NCI-H1092 treated with DMSO at 0.1 percent for 48 hours (cell line): Measurements from ENCODE around the gene ITGA8.
"Not testable (repeated sequence)": the region's sequence is repeated elsewhere in the genome, so short reads cannot be mapped to it uniquely, and the experiment has no call there.

ENCODE experiments used
- DNase-seq: peaks from one replicate; lab custom pipeline; 2025; lab: John Stamatoyannopoulos, UW

ITGA8 gene

DNA sequence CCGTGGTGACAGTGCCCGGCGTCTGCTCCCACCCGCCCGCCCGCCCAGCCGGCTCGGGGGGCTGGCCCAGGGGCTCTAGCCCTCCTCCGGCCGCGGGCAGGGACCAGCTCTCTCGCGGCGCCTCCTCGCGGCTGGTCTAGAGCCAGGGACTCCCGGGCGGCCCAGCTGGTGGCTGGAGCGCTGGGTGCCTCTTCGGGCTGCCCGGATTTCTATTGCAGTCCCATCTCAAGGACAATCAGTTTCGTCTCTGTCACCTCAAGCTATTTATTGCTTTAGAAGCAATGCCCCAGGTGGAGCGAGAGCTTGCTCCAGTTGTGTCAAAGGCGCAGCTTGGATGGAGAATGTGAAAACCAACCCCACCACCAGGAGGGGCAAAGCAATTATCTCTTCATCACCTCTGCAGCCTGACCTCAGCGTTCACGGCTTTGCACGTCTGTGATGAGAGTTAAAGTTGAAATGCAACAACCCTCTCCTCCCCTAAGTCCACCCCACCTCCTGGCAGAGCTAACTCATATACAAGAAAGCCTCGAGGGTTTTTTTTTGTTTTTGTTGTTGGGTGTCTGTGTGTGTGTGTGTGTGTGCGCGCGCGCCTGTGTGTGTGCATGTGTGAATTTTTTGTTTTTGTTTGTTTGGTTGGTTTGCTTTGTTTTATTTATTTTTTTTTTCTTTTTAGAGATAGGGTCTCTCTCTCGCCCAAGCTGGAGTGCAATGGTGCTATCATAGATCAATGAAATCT is at the start of gene ITGA8:
Gene ITGA8 (minus strand): TSS at position 24 of the 736 bp plus-strand sequence. CDS start 151 bp downstream, outside the sequence.
- DNase-seq, result no peak

DNA sequence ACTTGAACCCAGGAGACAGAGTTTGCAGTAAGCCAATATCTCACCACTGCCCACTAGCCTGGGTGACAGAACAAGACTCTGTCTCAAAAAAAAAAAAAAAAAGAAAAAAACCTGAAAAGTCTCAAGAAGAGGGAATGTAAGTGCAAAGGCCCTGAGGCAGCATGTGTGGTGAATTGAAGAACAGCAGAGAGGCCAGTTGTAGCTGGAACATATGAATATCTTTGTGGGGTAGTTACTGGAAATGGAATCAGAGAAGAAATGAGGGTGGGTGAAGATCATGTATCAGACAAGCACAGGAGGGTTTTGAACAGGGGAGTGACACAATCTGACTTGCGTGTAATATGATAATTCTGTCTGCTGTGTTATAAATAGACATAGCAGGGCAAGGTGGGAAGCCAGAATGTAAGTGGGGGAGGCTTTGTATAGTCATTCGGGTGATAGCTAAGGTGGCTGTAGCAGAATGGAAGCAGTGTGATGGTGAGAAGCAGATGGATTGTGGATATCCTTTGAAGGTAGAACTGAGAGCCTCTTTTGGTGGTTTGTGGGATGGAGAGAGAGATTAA is 45.3 kb upstream of the ITGA8 start:
- no peak for DNase-seq

DNA sequence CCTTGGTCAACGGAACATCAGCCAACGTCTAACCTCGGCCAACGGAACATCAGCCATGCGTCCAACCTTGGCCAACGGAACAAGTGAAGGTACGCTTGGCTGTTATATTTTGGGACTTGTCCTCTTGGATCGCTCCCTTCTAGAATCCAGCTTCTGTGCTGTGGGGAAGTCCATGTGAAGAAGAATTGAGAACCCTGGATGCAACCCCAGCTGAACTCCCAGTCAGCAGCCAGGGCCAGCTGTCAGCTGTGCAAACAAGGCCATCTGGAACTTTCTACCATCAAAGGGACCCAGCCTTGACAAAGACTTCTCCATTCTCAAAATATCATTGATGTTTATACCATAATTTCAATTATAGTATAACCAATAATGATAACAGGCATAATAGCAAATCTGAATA is 43.3 kb upstream of the ITGA8 start:
- DNase-seq, result no peak

GRCh38 chr10:15762239-15762638 is 42.5 kb upstream of the ITGA8 start:
- not testable (repeated sequence) for DNase-seq

DNA sequence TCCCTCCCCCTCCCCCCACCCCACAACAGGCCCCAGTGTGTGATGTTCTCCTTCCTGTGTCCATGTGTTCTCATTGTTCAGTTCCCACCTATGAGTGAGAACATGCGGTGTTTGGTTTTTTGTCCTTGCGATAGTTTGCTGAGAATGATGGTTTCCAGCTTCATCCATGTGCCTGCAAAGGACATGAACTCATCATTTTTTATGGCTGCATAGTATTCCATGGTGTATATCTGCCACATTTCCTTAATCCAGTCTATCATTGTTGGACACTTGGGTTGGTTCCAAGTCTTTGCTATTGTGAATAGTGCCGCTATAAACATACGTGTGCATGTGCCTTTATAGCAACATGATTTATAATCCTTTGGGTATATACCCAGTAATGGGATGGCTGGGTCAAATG is 41.5 kb upstream of the ITGA8 start:
- DNase-seq, result not testable (repeated sequence)

- no peak for DNase-seq
Observed at GRCh38 chr10:15760681-15761080, 41.0 kb upstream of the ITGA8 start.

GRCh38 chr10:15759265-15759664 is 39.5 kb upstream of the ITGA8 start:
- no peak for DNase-seq

DNA sequence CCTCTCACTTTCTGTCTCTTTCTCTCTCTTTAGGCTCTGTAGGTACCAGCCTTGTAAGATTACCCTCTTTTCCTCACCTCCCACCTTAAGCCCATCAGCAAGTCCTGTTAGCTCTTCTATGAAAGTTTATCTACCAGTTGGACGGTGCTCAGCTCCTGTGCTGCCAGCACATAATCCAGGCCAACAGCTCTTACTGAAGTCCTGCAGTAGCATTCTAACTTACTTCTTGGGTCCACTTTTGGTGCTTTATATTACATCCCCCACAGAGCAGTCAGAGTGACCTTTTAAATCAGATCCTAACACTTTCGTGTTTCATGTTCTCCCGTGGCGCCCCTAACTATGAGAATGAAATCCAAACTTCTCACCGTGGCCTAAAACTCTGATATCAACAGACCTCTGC is 38.9 kb upstream of the ITGA8 start:
- DNase-seq, result no peak

DNA sequence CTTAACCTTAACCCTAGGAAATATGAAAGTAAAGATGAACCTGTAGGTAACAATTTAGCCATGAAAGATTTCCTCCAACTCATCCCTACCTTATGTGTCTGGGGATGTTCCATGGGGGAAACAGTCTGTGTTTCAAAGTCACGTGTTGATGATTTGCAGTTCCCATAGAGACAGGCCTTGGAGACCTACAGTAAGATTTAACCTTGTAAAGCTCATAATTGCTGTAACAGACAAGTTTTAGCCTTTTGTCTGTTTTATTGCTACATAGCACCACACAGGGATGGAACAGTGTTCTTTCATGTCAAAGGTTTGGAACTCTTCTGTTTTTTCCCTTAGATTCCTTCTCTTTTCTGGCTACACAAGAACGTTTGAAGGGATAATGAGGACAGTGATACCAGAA is 35.2 kb upstream of the ITGA8 start:
- no peak for DNase-seq

- DNase-seq, result no peak
Observed at GRCh38 chr10:15751046-15751445, 31.3 kb upstream of the ITGA8 start.

DNA sequence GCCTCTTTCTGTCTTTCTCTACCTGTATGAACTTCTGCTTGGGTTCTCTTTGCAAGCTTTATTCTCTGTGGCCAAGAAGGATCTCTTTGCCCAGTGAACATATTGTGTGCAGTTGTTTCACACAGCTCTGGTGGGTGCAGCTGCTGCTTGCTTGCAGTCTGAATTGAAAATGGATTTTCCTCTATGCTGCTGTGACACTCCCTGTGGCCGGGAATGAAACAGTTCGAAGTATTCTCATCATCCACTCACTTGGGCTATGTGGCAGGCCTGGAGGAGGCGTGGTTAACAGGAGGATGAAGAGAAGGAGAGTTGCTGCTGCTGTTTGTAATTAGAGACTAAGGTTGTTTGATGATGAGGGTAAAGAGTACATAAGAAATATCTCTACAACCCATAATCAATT is 28.4 kb upstream of the ITGA8 start:
- DNase-seq, result no peak

DNA sequence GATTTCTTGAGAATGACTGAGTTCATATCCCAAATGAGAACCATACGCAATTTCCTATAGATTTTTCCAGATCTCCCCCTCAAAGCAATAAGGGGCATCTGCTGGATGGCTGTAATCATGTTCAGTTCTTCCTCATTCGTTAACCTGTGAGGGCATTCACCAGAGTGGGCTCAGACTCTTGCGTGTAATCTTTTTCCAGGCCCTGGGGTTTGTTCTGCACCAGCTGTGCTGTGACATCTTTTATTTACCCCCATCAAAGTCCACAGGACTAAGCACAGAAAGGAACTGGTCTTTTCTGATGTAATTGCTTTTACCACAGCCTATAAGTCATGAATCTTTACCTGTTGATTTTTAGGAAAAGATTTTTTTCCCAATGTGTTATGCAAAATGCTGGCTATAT is 27.9 kb upstream of the ITGA8 start:
- no peak for DNase-seq

DNA sequence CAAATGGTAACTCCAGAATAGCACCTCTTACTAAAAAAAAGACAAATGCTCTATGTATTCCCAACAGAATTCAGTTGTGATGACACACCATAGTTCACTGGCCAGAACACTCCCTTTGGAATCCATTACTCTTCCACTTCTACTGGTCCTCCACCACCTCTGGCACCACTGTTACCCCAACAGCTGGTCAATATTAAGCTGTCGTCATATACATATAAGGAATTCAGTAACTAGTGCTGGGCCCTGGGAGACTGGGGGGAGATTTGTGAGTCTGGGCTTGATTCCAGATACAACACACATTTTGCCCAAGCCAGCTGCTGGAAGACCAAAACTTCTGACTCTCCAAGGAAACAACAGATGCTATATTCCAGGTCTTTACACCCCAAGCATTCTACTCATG is 26.0 kb upstream of the ITGA8 start:
- no peak for DNase-seq

- no peak for DNase-seq
Observed at GRCh38 chr10:15744217-15744865, 24.6 kb upstream of the ITGA8 start.

- no peak for DNase-seq
Observed at GRCh38 chr10:15743443-15743842, 23.7 kb upstream of the ITGA8 start.

DNA sequence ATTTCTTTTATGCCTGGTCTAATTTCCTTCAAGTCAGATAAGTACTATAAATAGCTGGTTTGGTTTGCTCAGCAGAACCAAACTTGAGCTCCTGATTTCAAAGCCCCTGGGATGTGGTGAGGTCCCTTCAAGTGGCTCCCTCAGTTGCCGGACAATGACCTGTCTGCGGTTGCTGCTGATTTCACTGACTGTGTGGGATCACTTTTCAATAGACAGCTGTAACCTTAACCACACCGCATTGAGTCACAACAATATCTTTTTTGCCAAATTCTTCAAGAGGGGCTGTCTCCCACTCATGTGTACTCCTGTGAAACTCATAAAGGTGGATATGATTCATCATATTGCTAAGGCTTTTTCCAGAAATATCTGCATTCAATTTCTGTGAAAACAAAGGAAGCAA is 23.1 kb upstream of the ITGA8 start:
- no peak for DNase-seq

- DNase-seq, result no peak
Observed at GRCh38 chr10:15742102-15742501, 22.4 kb upstream of the ITGA8 start.

DNA sequence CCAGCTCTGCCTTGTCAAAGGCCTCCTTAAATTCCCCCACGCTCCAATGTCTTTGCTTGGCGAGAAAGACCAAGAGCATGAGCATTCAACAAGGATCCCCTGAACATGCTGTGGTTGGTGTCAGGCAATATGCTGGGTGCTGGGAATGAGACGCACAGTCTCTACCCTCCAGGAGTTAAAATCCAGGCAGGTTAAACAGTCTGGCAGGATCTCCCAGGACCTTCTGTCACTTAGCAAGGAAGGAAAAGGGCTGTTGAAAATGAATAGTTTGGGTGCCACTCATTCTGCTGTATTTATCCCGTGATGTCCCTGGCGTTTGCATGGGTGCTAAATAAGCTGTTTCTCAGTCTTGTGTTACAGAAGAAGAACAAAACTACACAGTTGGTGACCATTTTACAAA is 21.9 kb upstream of the ITGA8 start:
- no peak for DNase-seq

GRCh38 chr10:15740261-15740660 is 20.5 kb upstream of the ITGA8 start:
- DNase-seq, result no peak

GRCh38 chr10:15739254-15739970 is 19.7 kb upstream of the ITGA8 start:
- no peak for DNase-seq

GRCh38 chr10:15738270-15738925 is 18.7 kb upstream of the ITGA8 start:
- DNase-seq, result no peak

DNA sequence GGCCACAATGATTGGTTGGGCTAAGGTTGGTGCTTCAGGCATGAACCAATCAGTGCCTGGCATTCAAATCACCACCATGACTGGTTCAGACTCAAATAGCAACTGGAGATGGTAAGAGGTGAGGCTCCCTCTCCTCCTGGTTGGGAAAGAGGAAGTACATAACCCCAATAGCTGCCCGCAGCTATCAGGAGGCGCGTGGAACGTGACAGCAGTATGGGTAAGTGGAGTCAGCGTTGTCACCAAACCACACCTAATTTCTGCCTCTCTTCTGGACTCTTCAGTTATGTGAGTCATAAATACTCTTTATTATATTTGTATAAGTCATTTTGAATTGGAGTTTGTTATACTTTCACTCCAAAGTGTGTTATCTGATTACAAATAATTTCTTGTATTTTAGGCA is 17.9 kb upstream of the ITGA8 start:
- DNase-seq, result no peak
